Activated CD4-positive, alpha-beta T cell treated with anti-CD3 and anti-CD28 coated beads, Interleukin-2, amount 50 U/mL, for 4 hours (primary cell): Measurements from ENCODE around the gene DUSP10.

ENCODE experiments used
- DNase-seq, 2 experiments: peaks; one replicate each; pipeline ENCODE4 v3.0.0-alpha.2; 2020

DUSP10 gene

GRCh38 chr1:221762121-221762520, 20.2 kb upstream of the DUSP10 start:
- no peak for DNase-seq

- DNase-seq: no peak
Observed at GRCh38 chr1:221761354-221762002, 19.6 kb upstream of the DUSP10 start.

GRCh38 chr1:221760911-221761310, 19.0 kb upstream of the DUSP10 start:
- DNase-seq: no peak

- no peak for DNase-seq
Observed at GRCh38 chr1:221759436-221759835, 17.5 kb upstream of the DUSP10 start.

GRCh38 chr1:221758455-221758854, 16.6 kb upstream of the DUSP10 start:
- no peak for DNase-seq

- DNase-seq: no peak
Observed at GRCh38 chr1:221756830-221757551, 15.1 kb upstream of the DUSP10 start.

GRCh38 chr1:221753828-221754188, 11.9 kb upstream of the DUSP10 start:
- no peak for DNase-seq

- no peak for DNase-seq
Observed at GRCh38 chr1:221751226-221751887, 9.5 kb upstream of the DUSP10 start.

GRCh38 chr1:221748981-221749380, 7.1 kb upstream of the DUSP10 start:
- DNase-seq: no peak

- no peak for DNase-seq
Observed at GRCh38 chr1:221747839-221748238, 6.0 kb upstream of the DUSP10 start.

GRCh38 chr1:221743416-221744208, 1.7 kb upstream of the DUSP10 start:
- no peak for DNase-seq

- DNase-seq: peak; percentile 61 to 63
Observed at GRCh38 chr1:221742555-221743415, 896 bp upstream of the DUSP10 start.

- DNase-seq: peak in 1 of 2 experiments; percentile 13
Observed at GRCh38 chr1:221740993-221741702, 741 bp downstream of the DUSP10 start.

- DNase-seq: no peak
Observed at GRCh38 chr1:221740369-221740992, 1.4 kb downstream of the DUSP10 start.

- DNase-seq: no peak
Observed at GRCh38 chr1:221739677-221740025, 2.2 kb downstream of the DUSP10 start.

GRCh38 chr1:221739018-221739676, 2.7 kb downstream of the DUSP10 start:
- DNase-seq: no peak

- DNase-seq: no peak
Observed at GRCh38 chr1:221736714-221737113, 5.2 kb downstream of the DUSP10 start.

GRCh38 chr1:221735999-221736398, 5.9 kb downstream of the DUSP10 start:
- DNase-seq: no peak

- no peak for DNase-seq
Observed at GRCh38 chr1:221734187-221734586, 7.7 kb downstream of the DUSP10 start.

GRCh38 chr1:221732052-221732451, 9.8 kb downstream of the DUSP10 start:
- no peak for DNase-seq
